Colonic mucosa (tissue), 4 donors: ENCODE results near the gene ERBB4. TPM values are rescaled to one million over a fixed set of nuclear protein-coding genes. Genes with fewer than 3 reads are reported as not detected.

Experiments used
- DNase-seq: peaks from one replicate; pipeline ENCODE4 v3.0.0-alpha.2; 2020
- H3K27ac ChIP-seq: fragments of 200-600 bp; one replicate; pipeline ENCODE4 v1.8.0; 2021
- H3K27me3 ChIP-seq: fragments of 200-600 bp; one replicate; pipeline ENCODE4 v1.8.0; 2021
- H3K36me3 ChIP-seq: fragments of 200-600 bp; one replicate; pipeline ENCODE4 v1.8.0; 2021
- H3K4me1 ChIP-seq: fragments of 200-600 bp; one replicate; pipeline ENCODE4 v1.8.0; 2021; ENCODE audit warnings: mild to moderate bottlenecking
- H3K4me3 ChIP-seq: fragments of 200-600 bp; one replicate; pipeline ENCODE4 v1.8.0; 2021
- H3K9ac ChIP-seq, 2 donors: one replicate each; pipeline ENCODE4 v1.7.0; 2013; ENCODE audit warnings: control low read depth in 2 of 2, low read depth in 2 of 2, low read length in 2 of 2
- H3K9me3 ChIP-seq: fragments of 200-600 bp; one replicate; pipeline ENCODE4 v1.8.0; 2021
- intact Hi-C: fragments of 100-400 bp; cut with DNase I; formaldehyde crosslinking; loops from one replicate; pipeline ENCODE4 v1.14.1; 2022
- total RNA-seq, 2 donors: library from RNA; stranded (reverse); fragmentation: NEBNext Ultra II Directional in 1 of 2; extraction: Animal tissue kit (Norgen Biotek cat#: 25700) in 1 of 2; gene quantifications; one replicate each; pipeline ENCODE4 v1.2.1, GENCODE V29; 2021
- TF ChIP-seq, protein P1 (sequence below): fragments of 200-600 bp; IDR thresholded peaks from one replicate; pipeline ENCODE4 v1.8.0; 2022; ENCODE audit warnings: antibody characterized with exemption, mild to moderate bottlenecking
- donor health status: healthy.
- donor health status: DM: no; HTN: no; CAD: no.
- donor health status: DM: no; HTN: no; CAD: no.

The ERBB4 gene
- total RNA-seq, 2 donors from 2014 or later = 0.05 to 0.07 TPM

DNA sequence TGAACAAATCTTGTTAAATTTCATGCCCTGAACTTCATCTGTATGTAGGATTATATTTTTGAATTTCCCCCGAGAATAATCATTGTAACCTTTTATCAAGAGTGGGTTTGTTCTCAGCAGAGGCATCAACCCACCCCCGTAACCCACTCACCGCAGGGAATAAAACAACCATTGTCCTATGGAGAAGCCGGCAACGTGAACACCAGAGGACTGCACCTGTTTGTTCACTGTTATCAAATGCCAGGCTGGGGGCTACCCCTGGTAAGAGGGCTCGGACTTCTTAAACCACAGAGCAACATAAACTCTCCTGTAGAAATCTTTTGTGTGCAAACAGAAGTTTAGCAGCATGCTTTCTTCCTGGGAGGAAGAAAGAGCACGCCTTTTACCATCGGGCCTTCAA, 610.4 kb downstream of the ERBB4 start:
- no peak overlapping the region for H3K4me3 ChIP-seq
- H3K27ac ChIP-seq = no peak overlapping the region
- no peak for DNase-seq
- intact Hi-C loops = no loop called here
- no peak overlapping the region for H3K9ac ChIP-seq
- H3K9me3 ChIP-seq = no peaks in the 10 kb centered on the region
- no peaks in the 10 kb centered on the region for H3K27me3 ChIP-seq
- TF ChIP-seq, protein P1, sequence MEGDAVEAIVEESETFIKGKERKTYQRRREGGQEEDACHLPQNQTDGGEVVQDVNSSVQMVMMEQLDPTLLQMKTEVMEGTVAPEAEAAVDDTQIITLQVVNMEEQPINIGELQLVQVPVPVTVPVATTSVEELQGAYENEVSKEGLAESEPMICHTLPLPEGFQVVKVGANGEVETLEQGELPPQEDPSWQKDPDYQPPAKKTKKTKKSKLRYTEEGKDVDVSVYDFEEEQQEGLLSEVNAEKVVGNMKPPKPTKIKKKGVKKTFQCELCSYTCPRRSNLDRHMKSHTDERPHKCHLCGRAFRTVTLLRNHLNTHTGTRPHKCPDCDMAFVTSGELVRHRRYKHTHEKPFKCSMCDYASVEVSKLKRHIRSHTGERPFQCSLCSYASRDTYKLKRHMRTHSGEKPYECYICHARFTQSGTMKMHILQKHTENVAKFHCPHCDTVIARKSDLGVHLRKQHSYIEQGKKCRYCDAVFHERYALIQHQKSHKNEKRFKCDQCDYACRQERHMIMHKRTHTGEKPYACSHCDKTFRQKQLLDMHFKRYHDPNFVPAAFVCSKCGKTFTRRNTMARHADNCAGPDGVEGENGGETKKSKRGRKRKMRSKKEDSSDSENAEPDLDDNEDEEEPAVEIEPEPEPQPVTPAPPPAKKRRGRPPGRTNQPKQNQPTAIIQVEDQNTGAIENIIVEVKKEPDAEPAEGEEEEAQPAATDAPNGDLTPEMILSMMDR = no peak
- H3K36me3 ChIP-seq = no peaks in the 10 kb centered on the region
- no peaks in the 10 kb centered on the region for H3K4me1 ChIP-seq

DNA sequence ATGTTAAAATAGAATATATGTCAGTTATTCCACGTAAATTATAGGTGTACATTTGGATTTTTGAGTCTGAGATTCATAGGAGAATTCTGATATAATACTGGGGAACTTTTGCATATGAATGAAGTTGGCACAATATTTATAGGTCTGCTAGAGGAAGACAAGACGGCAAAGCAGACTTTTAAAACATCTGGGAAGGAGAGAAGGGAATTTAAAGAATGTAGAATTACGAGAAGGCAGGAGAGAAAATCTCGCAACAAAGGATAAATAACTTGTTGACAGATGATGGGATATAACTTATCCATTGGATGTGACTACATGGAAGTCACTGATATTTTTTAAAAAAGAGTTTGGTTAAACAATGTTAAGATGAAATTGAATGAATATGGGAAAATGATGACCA, 615.6 kb downstream of the ERBB4 start:
- Histone ChIP-seq H3K4me3 (no peak overlapping the region), H3K27ac (no peak overlapping the region), H3K27me3 (no peaks in the 10 kb centered on the region), H3K4me1 (no peaks in the 10 kb centered on the region), H3K9ac (no peak overlapping the region), H3K9me3 (no peaks in the 10 kb centered on the region), H3K36me3 (no peaks in the 10 kb centered on the region)
- TF ChIP-seq, protein P1 = no peak
- intact Hi-C loops = no loop called here
- no peak for DNase-seq

DNA sequence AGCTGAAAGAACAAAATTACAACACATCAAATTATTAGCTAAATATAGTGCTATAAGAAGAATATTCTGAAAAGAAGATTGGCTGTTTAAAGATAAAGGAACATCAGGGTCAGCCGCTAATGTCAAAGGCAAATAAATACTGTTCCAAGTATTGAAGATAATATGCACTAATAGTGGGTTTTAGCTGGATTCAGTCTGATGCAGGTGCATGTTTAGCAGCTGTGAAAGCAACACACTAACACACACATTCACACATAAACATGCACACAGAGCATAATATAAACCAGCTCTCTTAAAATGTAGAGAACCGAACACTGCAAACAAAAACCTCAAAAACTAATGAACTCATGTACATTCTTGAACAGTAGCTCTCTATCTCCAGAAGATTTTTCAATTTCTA, 634.6 kb downstream of the ERBB4 start:
- H3K36me3 ChIP-seq = no peaks in the 10 kb centered on the region
- TF ChIP-seq, protein P1 = no peak
- intact Hi-C loops = no loop called here
- H3K27ac ChIP-seq = no peak overlapping the region
- no peak overlapping the region for H3K4me3 ChIP-seq
- H3K9ac ChIP-seq = no peak overlapping the region
- H3K4me1 ChIP-seq = no peaks in the 10 kb centered on the region
- DNase-seq = no peak
- no peaks in the 10 kb centered on the region for H3K9me3 ChIP-seq
- no peaks in the 10 kb centered on the region for H3K27me3 ChIP-seq

DNA sequence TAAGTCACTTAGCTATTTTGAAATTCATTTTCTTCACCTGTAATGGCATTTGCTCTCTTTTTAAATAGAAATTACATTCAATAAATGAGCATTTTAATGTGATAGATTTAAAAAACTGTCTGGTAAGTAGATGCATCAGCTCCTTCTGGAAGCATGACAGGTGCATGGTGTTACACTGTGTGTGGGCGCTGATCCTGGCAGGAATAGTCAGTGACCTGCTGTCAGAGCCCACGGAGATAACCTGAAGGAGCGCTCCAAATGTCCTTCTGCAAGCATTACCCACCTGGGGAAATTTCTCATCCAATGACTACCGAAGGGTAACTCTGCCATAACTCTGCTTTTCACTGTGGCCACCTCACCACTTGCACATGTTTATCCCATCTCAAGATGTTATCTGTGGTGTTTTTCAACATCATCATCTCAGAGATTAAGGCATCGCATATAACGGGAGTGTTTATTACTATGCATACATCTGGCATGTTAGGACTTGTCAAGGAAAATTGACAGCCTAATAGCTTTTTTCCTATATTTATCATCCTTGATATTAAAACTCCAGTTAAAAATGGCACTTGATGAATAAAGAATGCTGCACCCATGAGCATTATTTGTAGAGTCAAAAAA, 637.3 kb downstream of the ERBB4 start:
- intact Hi-C loops = no loop called here

DNA sequence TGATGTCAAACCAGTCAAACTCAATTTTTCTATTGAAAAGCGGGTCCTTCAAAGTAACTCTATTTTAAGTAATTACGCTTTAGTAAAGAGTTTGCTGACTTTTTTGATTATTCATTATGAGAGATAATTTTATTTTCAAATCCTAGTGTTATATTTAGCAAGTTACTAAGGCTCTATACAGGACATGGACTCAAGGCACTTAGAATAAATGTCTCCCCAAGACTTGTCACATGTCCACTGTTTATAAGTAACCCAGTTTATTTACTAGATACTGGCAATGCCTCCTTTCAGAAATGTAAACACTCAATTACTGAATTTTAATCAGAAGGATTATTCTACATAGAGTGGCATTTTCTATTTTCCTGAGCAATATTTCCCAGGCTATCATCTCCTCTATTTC, 638.1 kb downstream of the ERBB4 start:
- TF ChIP-seq, protein P1 = no peak

More for the DNA sequence above, 637.3 kb downstream of the ERBB4 start:
- H3K4me1 ChIP-seq = no peaks in the 10 kb centered on the region
- no peaks in the 10 kb centered on the region for H3K9me3 ChIP-seq
- H3K27ac ChIP-seq = no peak overlapping the region
- H3K36me3 ChIP-seq = no peaks in the 10 kb centered on the region
- no peak overlapping the region for H3K4me3 ChIP-seq
- H3K9ac ChIP-seq = no peak overlapping the region
- TF ChIP-seq, protein P1 = no peak
- no peaks in the 10 kb centered on the region for H3K27me3 ChIP-seq
- no peak for DNase-seq

More for the DNA sequence above, 638.1 kb downstream of the ERBB4 start:
- DNase-seq = no peak
- Histone ChIP-seq H3K9me3 (no peaks in the 10 kb centered on the region), H3K27me3 (no peaks in the 10 kb centered on the region), H3K9ac (no peak overlapping the region), H3K36me3 (no peaks in the 10 kb centered on the region), H3K4me3 (no peak overlapping the region), H3K4me1 (no peaks in the 10 kb centered on the region), H3K27ac (no peak overlapping the region)
- intact Hi-C loops = no loop called here
